Measurements from ENCODE around the gene RPUSD3. TPM values are rescaled to one million over a fixed set of nuclear protein-coding genes. Genes with fewer than 3 reads are reported as not detected.

The RPUSD3 gene, protein sequence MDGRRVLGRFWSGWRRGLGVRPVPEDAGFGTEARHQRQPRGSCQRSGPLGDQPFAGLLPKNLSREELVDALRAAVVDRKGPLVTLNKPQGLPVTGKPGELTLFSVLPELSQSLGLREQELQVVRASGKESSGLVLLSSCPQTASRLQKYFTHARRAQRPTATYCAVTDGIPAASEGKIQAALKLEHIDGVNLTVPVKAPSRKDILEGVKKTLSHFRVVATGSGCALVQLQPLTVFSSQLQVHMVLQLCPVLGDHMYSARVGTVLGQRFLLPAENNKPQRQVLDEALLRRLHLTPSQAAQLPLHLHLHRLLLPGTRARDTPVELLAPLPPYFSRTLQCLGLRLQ
- total RNA-seq, result 20.5 and 21.3 TPM in 2 replicates

DNA sequence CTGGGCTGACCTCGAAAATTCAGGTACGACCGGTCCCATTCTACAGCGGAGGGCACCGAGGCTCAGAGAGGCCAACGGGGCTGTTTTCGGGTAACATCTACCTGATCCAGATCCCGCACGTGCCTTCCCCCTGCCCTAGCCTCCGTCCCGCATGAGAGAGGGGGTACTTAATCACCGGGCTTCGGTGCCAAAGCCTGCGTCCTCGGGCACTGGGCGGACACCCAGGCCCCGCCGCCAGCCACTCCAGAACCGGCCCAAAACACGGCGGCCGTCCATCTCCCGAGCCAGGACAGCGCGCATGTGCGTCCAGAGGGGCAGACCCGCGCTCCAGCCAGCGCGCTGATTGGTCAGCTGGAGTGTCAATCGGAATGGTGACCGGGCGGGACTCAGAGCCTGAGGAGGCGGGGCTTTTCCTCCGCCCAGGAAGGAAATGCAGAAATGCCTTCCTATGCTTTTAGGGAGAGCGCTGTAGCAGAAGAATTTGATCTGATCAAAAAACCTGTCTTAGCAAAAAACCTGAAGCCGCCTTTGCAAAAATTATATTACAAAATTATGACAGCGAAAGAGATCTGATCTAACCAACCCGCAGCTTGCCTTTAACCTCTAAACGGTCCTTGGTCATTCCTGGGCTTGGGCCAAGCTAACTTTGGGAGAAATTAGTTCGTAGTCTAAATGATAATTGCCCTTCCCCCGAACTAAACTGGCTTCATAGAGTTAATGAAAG lies at the start of gene RPUSD3:
TSS of gene RPUSD3 (minus strand) at position 294 of the 724 bp plus-strand sequence. CDS start at position 276, 18 bp downstream.

DNA sequence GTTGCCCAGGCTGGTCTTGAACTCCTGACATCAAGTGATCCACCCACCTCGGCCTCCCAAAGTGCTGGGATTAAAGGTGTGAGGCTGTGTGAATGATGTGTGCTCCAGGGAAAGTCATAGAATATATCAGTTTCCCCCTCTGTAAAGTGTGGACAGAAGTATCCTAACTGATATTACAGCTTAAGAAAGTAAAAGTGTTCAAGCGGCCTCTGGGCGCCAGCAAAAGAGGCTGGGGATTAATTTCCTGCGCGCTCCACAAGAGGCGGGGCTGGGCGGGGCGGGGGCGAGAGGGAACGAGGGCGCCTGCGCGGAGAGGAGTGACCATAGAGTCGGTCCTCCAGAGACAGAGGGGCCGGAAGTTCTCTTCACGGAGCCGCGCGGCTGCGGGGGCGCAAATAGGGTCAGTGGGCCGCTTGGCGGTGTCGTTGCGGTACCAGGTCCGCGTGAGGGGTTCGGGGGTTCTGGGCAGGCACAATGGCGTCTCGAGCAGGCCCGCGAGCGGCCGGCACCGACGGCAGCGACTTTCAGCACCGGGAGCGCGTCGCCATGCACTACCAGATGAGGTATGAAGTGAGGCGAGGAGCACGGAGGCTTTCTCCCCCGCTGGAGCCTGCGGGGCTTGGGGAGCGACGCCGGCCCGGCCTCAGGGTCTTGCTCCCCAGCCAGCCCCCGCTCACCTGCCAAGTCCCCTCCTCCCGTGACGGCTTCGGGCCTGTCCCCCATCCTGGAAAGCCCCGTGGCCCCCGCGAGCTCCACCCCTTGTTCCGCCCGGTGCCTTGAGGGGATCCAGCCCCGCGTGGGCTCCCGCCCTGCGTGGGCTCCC lies 46.7 kb upstream of the RPUSD3 start, which contains the start of gene JAGN1:
TSS of gene JAGN1 (plus strand) at position 362 of the 823 bp plus-strand sequence. CDS start at position 475, 113 bp downstream.

DNA sequence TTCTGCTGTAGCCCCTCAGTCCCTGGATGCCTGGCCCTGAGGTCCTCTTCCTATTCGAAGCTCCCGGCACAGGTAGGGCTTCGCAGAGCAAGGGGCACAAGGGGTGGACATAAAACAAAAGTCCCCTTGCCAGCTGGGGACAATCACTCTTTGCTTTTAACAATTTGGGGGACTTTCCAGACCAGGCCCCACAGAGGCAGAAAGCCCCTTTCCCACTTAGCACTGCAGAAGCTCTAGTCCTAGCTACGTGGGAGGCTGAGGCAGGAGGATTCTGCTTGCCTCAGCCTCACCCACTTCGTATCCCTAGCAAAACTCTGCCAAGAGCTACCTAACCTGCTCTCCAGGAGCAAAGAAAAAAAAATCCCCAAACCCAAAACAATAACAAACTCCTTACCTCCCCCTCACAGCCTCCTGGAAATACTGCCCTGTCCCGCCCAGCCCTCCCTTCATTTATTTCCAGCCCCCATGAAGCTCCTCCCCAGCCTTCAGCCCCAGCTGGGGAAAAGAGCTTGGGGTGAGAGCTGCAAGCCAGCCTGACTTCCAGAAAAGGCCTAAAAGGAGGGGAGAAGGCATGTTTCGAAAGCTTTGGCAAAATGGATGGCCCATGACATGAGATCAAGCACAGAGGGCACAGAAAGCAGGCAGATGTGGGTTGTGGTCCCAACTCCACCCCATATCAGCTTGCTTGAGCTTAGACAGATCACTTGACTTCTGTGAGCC lies 36.2 kb upstream of the RPUSD3 start, which contains the start of gene CIDEC:
TSS of gene CIDEC (minus strand) at position 424 of the 720 bp plus-strand sequence. CDS start 1,767 bp downstream, outside the sequence.

DNA sequence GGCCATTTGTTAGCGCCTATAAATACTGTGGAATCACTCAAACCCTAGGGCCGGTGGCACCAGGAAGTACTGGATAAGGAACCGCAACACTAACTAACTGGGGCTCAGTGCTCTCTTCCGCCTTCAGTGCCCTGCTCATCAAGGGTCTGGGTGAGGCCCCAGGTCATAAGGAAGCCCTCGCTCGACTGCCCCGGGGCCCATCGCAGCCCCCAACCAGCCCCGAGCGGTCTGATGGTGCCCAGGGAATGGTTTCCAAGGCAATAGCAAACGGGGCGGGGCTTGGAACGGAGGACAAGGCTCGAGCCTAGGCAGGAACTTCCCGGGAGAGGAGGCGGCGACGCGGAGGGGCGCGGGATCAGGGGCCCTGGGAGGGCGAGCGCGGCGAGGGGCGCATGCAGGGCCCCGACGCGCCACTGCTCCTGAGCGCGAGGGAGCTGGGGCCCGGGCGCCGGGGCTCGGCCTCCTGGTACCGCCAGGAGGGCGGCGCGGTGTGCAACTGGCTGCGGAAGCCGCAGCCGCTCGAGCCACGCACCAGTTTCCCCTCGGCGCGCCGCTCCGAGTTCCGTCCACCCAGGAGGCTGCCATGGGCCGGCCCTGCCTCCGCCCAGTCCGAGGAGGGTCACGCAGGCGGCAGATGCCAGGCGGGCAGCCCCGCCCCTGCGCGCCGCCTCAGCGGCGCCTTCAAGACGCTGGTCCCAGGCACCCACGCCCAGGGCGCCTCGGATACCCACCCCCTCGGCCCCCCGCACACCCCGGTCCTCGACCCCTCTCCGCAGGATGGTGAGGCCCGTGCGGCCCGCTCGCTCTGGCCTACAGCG lies 34.0 kb downstream of the RPUSD3 start, which contains the start of gene TTLL3:
TSS of gene TTLL3 (plus strand) at position 648 of the 818 bp plus-strand sequence. CDS start 400 bp downstream, outside the sequence.

DNA sequence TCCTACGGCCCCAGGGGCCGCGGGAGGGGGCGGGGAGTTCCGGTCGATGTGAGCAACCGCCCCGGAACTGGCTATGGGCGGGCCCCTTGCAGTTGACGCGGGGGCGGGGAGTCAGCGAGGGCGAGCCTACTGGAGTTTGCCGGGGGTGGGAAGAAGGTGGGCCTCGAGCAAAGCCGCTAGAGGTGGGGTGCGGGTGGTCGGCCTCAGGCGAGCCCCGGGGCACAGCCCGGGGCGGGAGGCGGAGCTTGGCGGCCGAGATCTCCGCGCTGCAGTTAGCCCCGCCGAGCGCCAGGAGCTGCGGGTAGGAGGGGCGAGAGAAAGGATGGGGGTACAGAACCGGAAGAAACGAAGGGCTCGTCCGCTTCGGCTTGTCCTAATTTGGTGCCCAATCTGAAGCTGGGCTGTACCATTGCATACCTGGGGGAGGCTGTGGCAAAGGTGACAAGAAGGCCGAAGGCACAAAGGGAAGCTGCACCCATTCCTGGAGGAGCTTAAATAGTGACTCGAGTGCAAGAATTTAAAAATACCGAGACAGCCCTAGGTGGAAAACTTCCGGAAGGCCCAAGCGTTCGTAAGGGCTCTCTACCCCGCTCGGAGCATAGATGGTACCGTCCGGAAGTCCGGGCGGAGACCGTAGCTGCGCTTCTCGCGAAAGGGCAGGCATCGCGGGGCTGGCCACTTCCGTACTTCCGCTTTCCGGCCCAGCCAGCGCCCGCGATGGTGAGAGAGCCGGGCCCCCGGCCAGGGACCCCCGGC lies 51.2 kb downstream of the RPUSD3 start, which contains the start of the genes ARPC4 and TADA3:
TSS of gene ARPC4 (plus strand) at position 678 of the 756 bp plus-strand sequence. CDS start at position 718, 40 bp downstream.
TSS of gene TADA3 (minus strand) at position 69 of the 756 bp plus-strand sequence. CDS start 1,007 bp downstream, outside the sequence.

Other genes starting within 250 kb of the RPUSD3 start
- gene MTMR14, start 194.5 kb downstream of the RPUSD3 start, total RNA-seq, result 36.4 and 46.6 TPM in 2 replicates
- not detected in 2 replicates for gene CPNE9, start 140.2 kb downstream of the RPUSD3 start, total RNA-seq
- 19.9 and 23.7 TPM in 2 replicates for gene BRPF1, start 112.3 kb downstream of the RPUSD3 start, total RNA-seq
- 16.0 and 18.1 TPM in 2 replicates for gene OGG1, start 94.1 kb downstream of the RPUSD3 start, total RNA-seq
- gene CAMK1, start 74.1 kb downstream of the RPUSD3 start, total RNA-seq, result 29.5 and 37.3 TPM in 2 replicates
- 28.4 and 47.8 TPM in 2 replicates for gene TADA3, start 51.5 kb downstream of the RPUSD3 start, total RNA-seq
- 266 and 345 TPM in 2 replicates for gene ARPC4, start 50.9 kb downstream of the RPUSD3 start, total RNA-seq
- 4.2 and 15.2 TPM in 2 replicates for gene TTLL3, start 33.7 kb downstream of the RPUSD3 start, total RNA-seq
- gene CIDEC, start 36.2 kb upstream of the RPUSD3 start, total RNA-seq, result 0.09 TPM in 1 of 2 replicates, not detected in the other
- 25.8 and 26.7 TPM in 2 replicates for gene JAGN1, start 46.6 kb upstream of the RPUSD3 start, total RNA-seq
- 0.18 and 0.19 TPM in 2 replicates for gene IL17RE, start 58.8 kb upstream of the RPUSD3 start, total RNA-seq
- gene IL17RC, start 73.1 kb upstream of the RPUSD3 start, total RNA-seq, result 12.1 and 14.7 TPM in 2 replicates
- gene CRELD1, start 89.8 kb upstream of the RPUSD3 start, total RNA-seq, result 19.1 and 49.9 TPM in 2 replicates
- 0.72 and 0.94 TPM in 2 replicates for gene PRRT3, start 108.4 kb upstream of the RPUSD3 start, total RNA-seq
- 48.8 and 48.9 TPM in 2 replicates for gene EMC3, start 142.8 kb upstream of the RPUSD3 start, total RNA-seq
- 8.7 and 20.7 TPM in 2 replicates for gene FANCD2, start 182.4 kb upstream of the RPUSD3 start, total RNA-seq